ENCODE results near the gene CNKSR1. TPM values are rescaled to one million over a fixed set of nuclear protein-coding genes. Genes with fewer than 3 reads are reported as not detected.

CNKSR1 gene
- total and polyA plus RNA-seq, 2 of the 13 experiments (the other 11 are each of a cell fraction or from before 2014, with no cell fraction given) = 3.4 to 8.9 TPM

Other genes with a start within 250 kb of the CNKSR1 start
- gene PAFAH2, start 179.4 kb upstream of the CNKSR1 start, total RNA-seq (2016; rRNA removed; fragmentation: Illumina TruSeq; extraction: Trizol) = 6.9 and 9.2 TPM in 2 replicates
- 9.3 and 9.4 TPM in 2 replicates for gene PAFAH2, start 179.4 kb upstream of the CNKSR1 start, polyA plus RNA-seq (2011; rRNA removed)
- gene EXTL1, start 155.7 kb upstream of the CNKSR1 start, total RNA-seq (2016; rRNA removed; fragmentation: Illumina TruSeq; extraction: Trizol) = 0.28 and 0.35 TPM in 2 replicates
- 1.0 and 1.5 TPM in 2 replicates for gene EXTL1, start 155.7 kb upstream of the CNKSR1 start, polyA plus RNA-seq (2011; rRNA removed)
- gene SLC30A2, start 131.4 kb upstream of the CNKSR1 start, total RNA-seq (2016; rRNA removed; fragmentation: Illumina TruSeq; extraction: Trizol) = not detected in 2 replicates
- gene SLC30A2, start 131.4 kb upstream of the CNKSR1 start, polyA plus RNA-seq (2011; rRNA removed) = not detected in 2 replicates
- not detected in 2 replicates for gene TRIM63, start 109.9 kb upstream of the CNKSR1 start, total RNA-seq (2016; rRNA removed; fragmentation: Illumina TruSeq; extraction: Trizol)
- gene TRIM63, start 109.9 kb upstream of the CNKSR1 start, polyA plus RNA-seq (2011; rRNA removed) = not detected in 2 replicates
- gene PDIK1L, start 65.7 kb upstream of the CNKSR1 start, total RNA-seq (2016; rRNA removed; fragmentation: Illumina TruSeq; extraction: Trizol) = 4.6 and 5.8 TPM in 2 replicates
- 1.2 and 1.9 TPM in 2 replicates for gene PDIK1L, start 65.7 kb upstream of the CNKSR1 start, polyA plus RNA-seq (2011; rRNA removed)
- gene FAM110D, start 18.4 kb upstream of the CNKSR1 start, total RNA-seq (2016; rRNA removed; fragmentation: Illumina TruSeq; extraction: Trizol) = not detected in 2 replicates
- gene FAM110D, start 18.4 kb upstream of the CNKSR1 start, polyA plus RNA-seq (2011; rRNA removed) = not detected in 2 replicates
- not detected in 2 replicates for gene C1orf232, start 8.5 kb upstream of the CNKSR1 start, total RNA-seq (2016; rRNA removed; fragmentation: Illumina TruSeq; extraction: Trizol)
- not detected in 2 replicates for gene C1orf232, start 8.5 kb upstream of the CNKSR1 start, polyA plus RNA-seq (2011; rRNA removed)
- 55.8 and 59.3 TPM in 2 replicates for gene ZNF593, start 7.6 kb upstream of the CNKSR1 start, total RNA-seq (2016; rRNA removed; fragmentation: Illumina TruSeq; extraction: Trizol)
- 37.3 and 43.0 TPM in 2 replicates for gene ZNF593, start 7.6 kb upstream of the CNKSR1 start, polyA plus RNA-seq (2011; rRNA removed)
- gene ZNF593OS, start 5.7 kb upstream of the CNKSR1 start, total RNA-seq (2016; rRNA removed; fragmentation: Illumina TruSeq; extraction: Trizol) = not detected in 2 replicates
- gene ZNF593OS, start 5.7 kb upstream of the CNKSR1 start, polyA plus RNA-seq (2011; rRNA removed) = not detected in 2 replicates
- gene CATSPER4, start 13.1 kb downstream of the CNKSR1 start, total RNA-seq (2016; rRNA removed; fragmentation: Illumina TruSeq; extraction: Trizol) = not detected in 2 replicates
- not detected in 2 replicates for gene CATSPER4, start 13.1 kb downstream of the CNKSR1 start, polyA plus RNA-seq (2011; rRNA removed)
- 22.4 and 26.7 TPM in 2 replicates for gene CEP85, start 56.7 kb downstream of the CNKSR1 start, total RNA-seq (2016; rRNA removed; fragmentation: Illumina TruSeq; extraction: Trizol)
- 16.1 and 16.9 TPM in 2 replicates for gene CEP85, start 56.7 kb downstream of the CNKSR1 start, polyA plus RNA-seq (2011; rRNA removed)
- 12.2 and 13.4 TPM in 2 replicates for gene SH3BGRL3, start 102.6 kb downstream of the CNKSR1 start, total RNA-seq (2016; rRNA removed; fragmentation: Illumina TruSeq; extraction: Trizol)
- gene SH3BGRL3, start 102.6 kb downstream of the CNKSR1 start, polyA plus RNA-seq (2011; rRNA removed) = 11.4 and 11.5 TPM in 2 replicates
- 3.2 and 9.3 TPM in 2 replicates for gene UBXN11, start 129.1 kb downstream of the CNKSR1 start, total RNA-seq (2016; rRNA removed; fragmentation: Illumina TruSeq; extraction: Trizol)
- gene UBXN11, start 129.1 kb downstream of the CNKSR1 start, polyA plus RNA-seq (2011; rRNA removed) = 10.3 and 10.4 TPM in 2 replicates
- gene CD52, start 140.5 kb downstream of the CNKSR1 start, total RNA-seq (2016; rRNA removed; fragmentation: Illumina TruSeq; extraction: Trizol) = not detected in 2 replicates
- 0.32 and 0.93 TPM in 2 replicates for gene CD52, start 140.5 kb downstream of the CNKSR1 start, polyA plus RNA-seq (2011; rRNA removed)
- 0.39 and 1.3 TPM in 2 replicates for gene CRYBG2, start 176.6 kb downstream of the CNKSR1 start, total RNA-seq (2016; rRNA removed; fragmentation: Illumina TruSeq; extraction: Trizol)
- gene CRYBG2, start 176.6 kb downstream of the CNKSR1 start, polyA plus RNA-seq (2011; rRNA removed) = 2.9 and 4.7 TPM in 2 replicates
- gene ZNF683, start 195.3 kb downstream of the CNKSR1 start, total RNA-seq (2016; rRNA removed; fragmentation: Illumina TruSeq; extraction: Trizol) = not detected in 2 replicates
- not detected in 2 replicates for gene ZNF683, start 195.3 kb downstream of the CNKSR1 start, polyA plus RNA-seq (2011; rRNA removed)
- 0.04 TPM in 1 of 2 replicates, not detected in the other for gene LIN28A, start 233.3 kb downstream of the CNKSR1 start, total RNA-seq (2016; rRNA removed; fragmentation: Illumina TruSeq; extraction: Trizol)
- 0.01 TPM in 1 of 2 replicates, not detected in the other for gene LIN28A, start 233.3 kb downstream of the CNKSR1 start, polyA plus RNA-seq (2011; rRNA removed)

All from HepG2 (cell line).